B cell (primary cell): ENCODE data around the gene CHST3. TPM values are rescaled to one million over a fixed set of nuclear protein-coding genes. Genes with fewer than 3 reads are reported as not detected.

Experiments used
- ATAC-seq: fragments of 200-7000 bp; cut with Tn5 transposase; one replicate; pipeline ENCODE4 v1.10.0; 2021; ENCODE audit warnings: low read depth, mild to moderate bottlenecking, moderate number of reproducible peaks, moderate library complexity
- CTCF ChIA-PET: fragments of 350-600 bp; sonication (Branson Sonifier 250); formaldehyde crosslinking; loops from one replicate; lab custom pipeline; 2021; ENCODE audit warnings: antibody characterized with exemption, inconsistent platforms; lab: Charles Lee
- POLR2A ChIA-PET: fragments of 350-600 bp; sonication (Branson Sonifier 250); formaldehyde crosslinking; loops from one replicate; lab custom pipeline; 2021; ENCODE audit warnings: antibody characterized with exemption; lab: Charles Lee
- DNase-seq: peaks from one replicate; pipeline ENCODE4 v3.0.0; 2013
- H2AFZ ChIP-seq: 2 replicates; pipeline ENCODE4 v1.6.1; 2012; ENCODE audit warnings: mild to moderate bottlenecking, low read depth, low read length; ENCODE audit not compliant: insufficient read depth, poor library complexity, severe bottlenecking
- H3K27ac ChIP-seq, 2 donors: 1 replicate in 1 of 2; 2 replicates in 1 of 2; pipeline ENCODE4 v1.5.1; 2012 to 2013; ENCODE audit warnings: low read length in 2 of 2, mild to moderate bottlenecking in 2 of 2, moderate library complexity in 1 of 2
- H3K27me3 ChIP-seq, 4 experiments: fragments of 200-600 bp in 1 of 4; sonication (generic) in 1 of 4; replicated peaks in 1 of 4; 1 replicate in 2 of 4; 2 replicates in 2 of 4; pipeline versions ENCODE4 v1.6.1 to v1.7.0; 2013 to 2016; ENCODE audit warnings: low read length in 3 of 4, mild to moderate bottlenecking in 2 of 4, mixed read lengths in 1 of 4, moderate library complexity in 1 of 4; ENCODE audit not compliant: insufficient read depth in 4 of 4, control insufficient read depth in 3 of 4; ENCODE audit errors: control extremely low read depth in 1 of 4
- H3K36me3 ChIP-seq, 2 experiments: replicated peaks in 1 of 2; 1 replicate in 1 of 2; 2 replicates in 1 of 2; pipeline versions ENCODE4 v1.6.1 to v1.7.1; 2013; ENCODE audit warnings: low read length in 1 of 2; ENCODE audit not compliant: insufficient read depth in 2 of 2, control insufficient read depth in 1 of 2; ENCODE audit errors: control extremely low read depth in 1 of 2, extremely low read depth in 1 of 2
- H3K4me1 ChIP-seq, 2 donors: fragments of 200-600 bp in 1 of 2; sonication (generic) in 1 of 2; 1 replicate in 1 of 2; 2 replicates in 1 of 2; pipeline versions ENCODE4 v1.5.1 to v1.6.1; 2013 to 2017; ENCODE audit warnings: low read length in 2 of 2; ENCODE audit not compliant: control insufficient read depth in 2 of 2, insufficient read depth in 2 of 2
- H3K4me2 ChIP-seq: replicated peaks from 2 replicates; pipeline ENCODE3; 2012; ENCODE audit warnings: mild to moderate bottlenecking, low read depth, low read length; ENCODE audit not compliant: poor library complexity, severe bottlenecking
- H3K4me3 ChIP-seq, 5 experiments: fragments of 200-600 bp in 1 of 5; sonication (generic) in 1 of 5; 1 replicate in 3 of 5; 2 replicates in 2 of 5; pipeline versions ENCODE4 v1.5.1 to v1.7.0; 2011 to 2016; ENCODE audit warnings: low read length in 4 of 5, mild to moderate bottlenecking in 4 of 5, low read depth in 2 of 5, control low read depth in 1 of 5, moderate library complexity in 1 of 5; ENCODE audit not compliant: insufficient read depth in 1 of 5; ENCODE audit errors: control extremely low read depth in 1 of 5, extremely low read depth in 1 of 5
- H3K79me2 ChIP-seq: fragments of 200-600 bp; sonication (generic); one replicate; pipeline ENCODE4 v1.6.0; 2016; ENCODE audit warnings: low read length; ENCODE audit not compliant: control insufficient read depth, insufficient read depth
- H3K9ac ChIP-seq: fragments of 200-600 bp; sonication (generic); 2 replicates; pipeline ENCODE4 v1.6.1; 2017; ENCODE audit warnings: mild to moderate bottlenecking, low read length, moderate library complexity
- H3K9me3 ChIP-seq, 3 donors: one replicate each; pipeline versions ENCODE4 v1.6.1 to v1.7.1; 2013; ENCODE audit warnings: low read length in 2 of 3; ENCODE audit not compliant: control insufficient read depth in 2 of 3, insufficient read depth in 1 of 3; ENCODE audit errors: control extremely low read depth in 1 of 3
- H4K20me1 ChIP-seq: 2 replicates; pipeline ENCODE4 v1.6.0; 2012; ENCODE audit warnings: mild to moderate bottlenecking, low read length; ENCODE audit not compliant: insufficient read depth, control insufficient read depth, poor library complexity, severe bottlenecking
- H3K27ac Mint-ChIP-seq: one replicate; pipeline ENCODE4 v1.8.0; 2021; ENCODE audit warnings: mixed read lengths
- H3K27me3 Mint-ChIP-seq: one replicate; pipeline ENCODE4 v1.8.0; 2021; ENCODE audit warnings: mixed read lengths
- H3K4me1 Mint-ChIP-seq: one replicate; pipeline ENCODE4 v1.8.0; 2021; ENCODE audit warnings: mixed read lengths
- H3K4me3 Mint-ChIP-seq: one replicate; pipeline ENCODE4 v1.8.0; 2021; ENCODE audit warnings: mixed read lengths
- H3K9me3 Mint-ChIP-seq: one replicate; pipeline ENCODE4 v1.8.0; 2022; ENCODE audit warnings: mixed read lengths; ENCODE audit not compliant: insufficient read depth
- CTCF ChIP-seq: fragments of 200-600 bp; IDR thresholded peaks from one replicate; pipeline ENCODE4 v1.8.0; 2022; ENCODE audit warnings: antibody characterized with exemption, mild to moderate bottlenecking
- EZH2 ChIP-seq: IDR thresholded peaks from 2 replicates; pipeline ENCODE4 v1.6.1; 2012; ENCODE audit warnings: borderline replicate concordance, low read depth, mild to moderate bottlenecking, moderate library complexity, low read length; ENCODE audit not compliant: insufficient read depth, poor library complexity, severe bottlenecking
- WGBS: methylation state at CpG from one replicate; pipeline ENCODE4 v1.1.5; 2013; ENCODE audit warnings: missing lambda C conversion rate; ENCODE audit not compliant: insufficient coverage; 5-methylcytosine and 5-hydroxymethylcytosine counted together
- intact Hi-C: fragments of 100-400 bp; cut with micrococcal nuclease; formaldehyde crosslinking; loops from one replicate; pipeline ENCODE4 v1.10.0; 2022
- polyA plus RNA-seq: library from polyadenylated mRNA; depleted of rRNA; stranded (reverse); fragments of >200 nt; gene quantifications from 2 replicates; pipeline ENCODE4 v1.2.3, GENCODE V29; 2012
- total RNA-seq, 2 donors: library from RNA; stranded (reverse); fragments of 120-200 nt in 1 of 2; gene quantifications; 1 replicate in 1 of 2; 2 replicates in 1 of 2; pipeline versions ENCODE4 v1.2.3 to v1.2.4, GENCODE V29; 2013 to 2022

The CHST3 gene
- total and polyA plus RNA-seq, 2 donors (not counting 1 experiment from before 2014, with no cell fraction given) = 0.01 TPM; not detected in 1

- POLR2A ChIA-PET = no interaction called here
- no peaks in the 10 kb centered on the region for H4K20me1 ChIP-seq
- ATAC-seq = no peak
- H3K27me3 ChIP-seq = no peaks in the 10 kb centered on the region
- H3K27me3 Mint-ChIP-seq = no peaks in the 10 kb centered on the region
- peaks cover 0 to 16% of the 10 kb centered on the region in 2 experiments for H3K36me3 ChIP-seq
- H2AFZ ChIP-seq = no peak overlapping the region
- no peak overlapping the region for H3K4me3 ChIP-seq
- no peaks in the 10 kb centered on the region for H3K9me3 Mint-ChIP-seq
- H3K4me3 Mint-ChIP-seq = no peak overlapping the region
- H3K27ac ChIP-seq = no peak overlapping the region
- H3K9ac ChIP-seq = no peak overlapping the region
- peak overlapping the region; percentile 46 for H3K27ac Mint-ChIP-seq
- no peak overlapping the region for H3K4me2 ChIP-seq
- no peak for TF ChIP-seq CTCF
- no peak for TF ChIP-seq EZH2
- H3K4me1 Mint-ChIP-seq = peaks cover 13% of the 10 kb centered on the region
- intact Hi-C loops = no loop called here
- peaks cover 0 to 11% of the 10 kb centered on the region in 2 donors for H3K4me1 ChIP-seq
- H3K9me3 ChIP-seq = no peaks in the 10 kb centered on the region
- 65% methylated on average over 12 of the region's 21 CpGs for WGBS
- no peak for DNase-seq
- CTCF ChIA-PET = interaction anchor here (1.0 to 7.5 kb wide), 3 partner anchors 10 to 278 kb away, joined by 3 to 57 read pairs (median 4); no protein-coding TSS in a partner anchor
- no peaks in the 10 kb centered on the region for H3K79me2 ChIP-seq
These were observed 95.0 kb downstream of the CHST3 start for GRCh38 chr10:72058989-72059842.
